Activated CD8-positive, alpha-beta memory T cell treated with anti-CD3 and anti-CD28 coated beads for 48 hours (primary cell): Measurements from ENCODE around the gene CD300LG.
"Not testable (repeated sequence)": the region's sequence is repeated elsewhere in the genome, so short reads cannot be mapped to it uniquely, and the experiment has no call there.

ENCODE experiments used
- DNase-seq, 3 experiments: peaks; one replicate each; pipeline ENCODE4 v3.0.0-alpha.2; 2020; ENCODE audit warnings: low read depth in 2 of 3, low spot score in 2 of 3

Gene CD300LG

GRCh38 chr17:43877451-43878155, 30.6 kb downstream of the CD300LG start:
- no peak for DNase-seq

- peak; percentile 23 to 65 (median 65) for DNase-seq
These were observed 31.5 kb downstream of the CD300LG start for GRCh38 chr17:43878260-43879175.

GRCh38 chr17:43879723-43880419, 32.9 kb downstream of the CD300LG start:
- no peak for DNase-seq

- DNase-seq, result no peak
These were observed 33.5 kb downstream of the CD300LG start for GRCh38 chr17:43880420-43880991.

- DNase-seq, result no peak
These were observed 34.2 kb downstream of the CD300LG start for GRCh38 chr17:43881181-43881580.

GRCh38 chr17:43881758-43882505, 35.0 kb downstream of the CD300LG start:
- DNase-seq, result no peak

- no peak for DNase-seq
These were observed 35.9 kb downstream of the CD300LG start for GRCh38 chr17:43882761-43883415.

- no peak for DNase-seq
These were observed 41.6 kb downstream of the CD300LG start for GRCh38 chr17:43888548-43888947.

GRCh38 chr17:43890240-43890639, 43.3 kb downstream of the CD300LG start:
- no peak for DNase-seq

GRCh38 chr17:43891851-43892646, 45.1 kb downstream of the CD300LG start:
- DNase-seq, result no peak

GRCh38 chr17:43892647-43892952, 45.6 kb downstream of the CD300LG start:
- no peak for DNase-seq

- DNase-seq, result not testable (repeated sequence)
These were observed 47.5 kb downstream of the CD300LG start for GRCh38 chr17:43894494-43894893.

- DNase-seq, result no peak
These were observed 50.9 kb downstream of the CD300LG start for GRCh38 chr17:43897831-43898230.

- no peak for DNase-seq
These were observed 51.5 kb downstream of the CD300LG start for GRCh38 chr17:43898446-43898845.

- DNase-seq, result peak; percentile 58 to 71 (median 58)
These were observed 53.3 kb downstream of the CD300LG start for GRCh38 chr17:43900183-43900857.

- DNase-seq, result no peak
These were observed 54.1 kb downstream of the CD300LG start for GRCh38 chr17:43900858-43901754.

- no peak for DNase-seq
These were observed 55.0 kb downstream of the CD300LG start for GRCh38 chr17:43901861-43902589.
